NCI-H1105 treated with DMSO at 0.1 percent for 48 hours (cell line): Measurements from ENCODE around the gene THAP12.

Experiments
- DNase-seq: peaks from one replicate; lab custom pipeline; 2025; lab: John Stamatoyannopoulos, UW

Gene THAP12

GRCh38 chr11:76307396-76307795 lies 73.5 kb downstream of the THAP12 start:
- no peak for DNase-seq

GRCh38 chr11:76303399-76303798 lies 77.5 kb downstream of the THAP12 start:
- DNase-seq: no peak

- no peak for DNase-seq
Measured at GRCh38 chr11:76302996-76303395, 77.9 kb downstream of the THAP12 start.
